Left ventricle myocardium inferior (tissue), 1 donor: ENCODE data around the gene CHCHD6. TPM values are rescaled to one million over a fixed set of nuclear protein-coding genes. Genes with fewer than 3 reads are reported as not detected.

Experiments used
- DNase-seq: peaks from one replicate; pipeline ENCODE4 v3.0.0-alpha.2; 2020
- H3K27ac ChIP-seq: fragments of 200-600 bp; replicated peaks from 2 replicates; pipeline ENCODE4 v1.8.0; 2021
- H3K27me3 ChIP-seq: fragments of 200-600 bp; 2 replicates; pipeline ENCODE4 v1.8.0; 2021; ENCODE audit warnings: low read depth
- H3K36me3 ChIP-seq: fragments of 200-600 bp; 2 replicates; pipeline ENCODE4 v1.8.0; 2021
- H3K4me1 ChIP-seq: fragments of 200-600 bp; 2 replicates; pipeline ENCODE4 v1.8.0; 2021
- H3K4me3 ChIP-seq: fragments of 200-600 bp; 2 replicates; pipeline ENCODE4 v1.8.0; 2021; ENCODE audit warnings: mild to moderate bottlenecking, moderate library complexity
- H3K9me3 ChIP-seq: fragments of 200-600 bp; replicated peaks from 2 replicates; pipeline ENCODE4 v1.8.0; 2021
- intact Hi-C: fragments of 100-400 bp; cut with micrococcal nuclease; formaldehyde crosslinking; loops from one replicate; pipeline ENCODE4 v1.11.0; 2022
- total RNA-seq: library from RNA; stranded (reverse); fragmentation: NEBNext Ultra II Directional; extraction: Animal tissue kit (Norgen Biotek cat#: 25700); gene quantifications from one replicate; pipeline ENCODE4 v1.2.1, GENCODE V29; 2021
- TF ChIP-seq, protein P1 (sequence below): fragments of 200-600 bp; IDR thresholded peaks from 2 replicates; pipeline ENCODE4 v1.8.0; 2021; ENCODE audit warnings: antibody characterized with exemption, mild to moderate bottlenecking, borderline replicate concordance
- donor health status: DM: no; HTN: yes; CAD: no; lungs with severe emphysema.

Gene CHCHD6
- total RNA-seq, 1 donor from 2014 or later, result 10.1 TPM

GRCh38 chr3:126773167-126773566 lies 69.1 kb downstream of the CHCHD6 start:
- Histone ChIP-seq H3K9me3 (no peaks in the 10 kb centered on the region), H3K4me3 (no peak overlapping the region), H3K27ac (no peak overlapping the region), H3K4me1 (peaks cover 13% of the 10 kb centered on the region), H3K36me3 (no peaks in the 10 kb centered on the region), H3K27me3 (no peaks in the 10 kb centered on the region)
- DNase-seq, result no peak
- TF ChIP-seq, protein P1, sequence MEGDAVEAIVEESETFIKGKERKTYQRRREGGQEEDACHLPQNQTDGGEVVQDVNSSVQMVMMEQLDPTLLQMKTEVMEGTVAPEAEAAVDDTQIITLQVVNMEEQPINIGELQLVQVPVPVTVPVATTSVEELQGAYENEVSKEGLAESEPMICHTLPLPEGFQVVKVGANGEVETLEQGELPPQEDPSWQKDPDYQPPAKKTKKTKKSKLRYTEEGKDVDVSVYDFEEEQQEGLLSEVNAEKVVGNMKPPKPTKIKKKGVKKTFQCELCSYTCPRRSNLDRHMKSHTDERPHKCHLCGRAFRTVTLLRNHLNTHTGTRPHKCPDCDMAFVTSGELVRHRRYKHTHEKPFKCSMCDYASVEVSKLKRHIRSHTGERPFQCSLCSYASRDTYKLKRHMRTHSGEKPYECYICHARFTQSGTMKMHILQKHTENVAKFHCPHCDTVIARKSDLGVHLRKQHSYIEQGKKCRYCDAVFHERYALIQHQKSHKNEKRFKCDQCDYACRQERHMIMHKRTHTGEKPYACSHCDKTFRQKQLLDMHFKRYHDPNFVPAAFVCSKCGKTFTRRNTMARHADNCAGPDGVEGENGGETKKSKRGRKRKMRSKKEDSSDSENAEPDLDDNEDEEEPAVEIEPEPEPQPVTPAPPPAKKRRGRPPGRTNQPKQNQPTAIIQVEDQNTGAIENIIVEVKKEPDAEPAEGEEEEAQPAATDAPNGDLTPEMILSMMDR, result no peak
- intact Hi-C loops, result no loop called here

DNA sequence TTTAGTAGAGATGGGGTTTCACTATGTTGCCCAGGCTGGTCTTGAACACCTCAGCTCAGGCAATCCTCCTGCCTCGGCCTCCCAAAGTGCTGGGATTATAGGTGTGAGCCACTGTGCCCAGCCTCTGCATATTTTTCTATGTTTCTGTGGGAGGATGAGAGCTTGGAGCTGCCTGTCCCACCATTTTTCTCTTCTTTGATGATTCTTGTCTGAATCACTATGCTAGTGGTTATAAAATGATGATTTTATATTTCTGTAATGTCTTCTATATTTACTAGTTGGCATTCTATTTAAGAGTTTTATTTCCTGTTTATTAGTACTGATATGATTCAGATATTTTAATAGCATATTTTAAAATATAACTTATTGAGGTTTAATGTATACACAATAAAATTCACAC lies 69.7 kb downstream of the CHCHD6 start:
- Histone ChIP-seq H3K4me1 (peaks cover 13% of the 10 kb centered on the region), H3K4me3 (no peak overlapping the region), H3K27ac (no peak overlapping the region), H3K36me3 (no peaks in the 10 kb centered on the region), H3K9me3 (no peaks in the 10 kb centered on the region), H3K27me3 (no peaks in the 10 kb centered on the region)
- DNase-seq, result no peak
- TF ChIP-seq, protein P1, result no peak
- intact Hi-C loops, result no loop called here

DNA sequence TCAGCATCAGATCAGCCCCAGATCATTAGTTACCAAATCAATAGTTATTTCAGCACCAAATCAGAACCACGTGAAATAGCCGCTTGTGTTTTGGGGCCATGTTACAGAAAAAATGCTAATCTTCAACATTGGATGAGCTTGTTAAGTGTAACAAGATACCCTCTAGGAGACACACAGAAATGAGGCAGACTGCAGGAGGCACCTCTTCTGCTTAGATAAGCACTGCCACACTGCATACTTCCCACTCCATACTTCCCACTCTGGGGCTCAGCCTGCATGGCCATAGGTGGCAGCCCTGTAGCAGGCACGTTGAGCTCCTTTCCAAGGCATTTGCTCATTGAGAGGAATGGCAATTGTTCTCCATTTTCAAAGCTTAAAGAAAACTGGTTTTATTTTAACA lies 73.3 kb downstream of the CHCHD6 start:
- TF ChIP-seq, protein P1, result no peak
- H3K27ac ChIP-seq, result no peak overlapping the region
- no peak for DNase-seq
- no peaks in the 10 kb centered on the region for H3K27me3 ChIP-seq
- no peaks in the 10 kb centered on the region for H3K9me3 ChIP-seq
- H3K4me3 ChIP-seq, result no peak overlapping the region
- peaks cover 30% of the 10 kb centered on the region for H3K4me1 ChIP-seq
- no peaks in the 10 kb centered on the region for H3K36me3 ChIP-seq
- intact Hi-C loops, result no loop called here

GRCh38 chr3:126780666-126781065 lies 76.6 kb downstream of the CHCHD6 start:
- no peak overlapping the region for H3K4me3 ChIP-seq
- no peaks in the 10 kb centered on the region for H3K36me3 ChIP-seq
- peaks cover 24% of the 10 kb centered on the region for H3K4me1 ChIP-seq
- no peaks in the 10 kb centered on the region for H3K9me3 ChIP-seq
- no peak overlapping the region for H3K27ac ChIP-seq
- no peak for DNase-seq
- no peaks in the 10 kb centered on the region for H3K27me3 ChIP-seq
- TF ChIP-seq, protein P1, result no peak
- intact Hi-C loops, result no loop called here

GRCh38 chr3:126781406-126781805 lies 77.4 kb downstream of the CHCHD6 start:
- TF ChIP-seq, protein P1, result no peak
- Histone ChIP-seq H3K9me3 (no peaks in the 10 kb centered on the region), H3K4me3 (no peak overlapping the region), H3K27ac (peak overlapping the region; percentile 54), H3K27me3 (no peaks in the 10 kb centered on the region), H3K36me3 (no peaks in the 10 kb centered on the region), H3K4me1 (peaks cover 23% of the 10 kb centered on the region)
- DNase-seq, result no peak
- intact Hi-C loops, result no loop called here
